Fibroblast of the conjunctiva (primary cell): ENCODE data around the gene PIK3CB.
"Not testable (repeated sequence)": the region's sequence is repeated elsewhere in the genome, so short reads cannot be mapped to it uniquely, and the experiment has no call there.

Experiments
- DNase-seq: peaks from one replicate; pipeline ENCODE4 v3.0.0-alpha.2; 2010; ENCODE audit warnings: low read depth

The PIK3CB gene

DNA sequence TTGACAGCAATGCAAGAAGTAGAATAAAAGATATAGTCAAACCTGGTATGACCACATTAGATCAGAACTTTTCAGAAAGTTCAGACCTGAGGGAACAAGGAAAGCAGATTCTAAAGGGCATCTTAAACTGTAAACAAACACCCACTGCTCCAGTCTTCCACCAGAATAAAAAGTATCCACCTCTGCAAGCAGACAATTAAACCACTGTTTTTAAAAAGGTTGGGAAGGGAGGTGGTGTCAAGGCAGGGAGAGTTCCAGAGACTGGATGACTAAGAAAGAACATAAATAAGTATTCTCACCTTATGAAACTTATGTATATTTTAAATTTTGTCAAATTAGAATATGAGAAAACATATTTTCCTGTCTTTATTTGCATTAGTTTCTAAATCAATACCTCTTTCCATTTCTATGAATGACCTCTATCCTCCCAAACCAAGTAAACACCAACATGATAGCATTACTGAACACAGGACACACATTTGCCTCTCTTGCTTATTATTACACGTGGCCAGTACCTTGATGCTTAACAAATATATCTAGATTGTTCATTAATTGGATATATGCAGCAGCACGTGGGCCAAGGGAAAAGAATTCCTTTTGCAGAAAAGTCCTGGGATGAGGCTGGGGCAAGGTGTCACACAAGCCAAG lies 31.6 kb downstream of the PIK3CB start:
- DNase-seq: no peak

DNA sequence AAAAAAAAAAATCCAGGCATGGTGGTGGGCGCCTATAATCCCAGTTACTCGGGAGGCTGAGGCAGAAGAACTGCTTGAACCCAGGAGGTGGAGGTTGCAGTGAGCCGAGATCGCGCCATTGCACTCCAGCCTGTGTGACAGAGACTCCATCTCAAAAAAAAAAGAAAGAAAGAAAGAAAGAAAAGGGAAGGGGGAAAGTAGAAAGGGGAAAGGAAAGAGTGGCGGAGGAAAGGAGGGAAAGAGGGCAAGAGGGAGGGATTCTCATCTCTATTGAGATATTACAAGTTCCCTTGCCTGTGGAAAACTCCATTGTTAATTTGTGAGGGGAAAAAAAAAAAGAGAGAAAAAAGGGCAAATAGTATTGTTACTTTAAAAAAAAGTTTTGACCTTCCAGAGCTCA lies 32.5 kb downstream of the PIK3CB start:
- not testable (repeated sequence) for DNase-seq

DNA sequence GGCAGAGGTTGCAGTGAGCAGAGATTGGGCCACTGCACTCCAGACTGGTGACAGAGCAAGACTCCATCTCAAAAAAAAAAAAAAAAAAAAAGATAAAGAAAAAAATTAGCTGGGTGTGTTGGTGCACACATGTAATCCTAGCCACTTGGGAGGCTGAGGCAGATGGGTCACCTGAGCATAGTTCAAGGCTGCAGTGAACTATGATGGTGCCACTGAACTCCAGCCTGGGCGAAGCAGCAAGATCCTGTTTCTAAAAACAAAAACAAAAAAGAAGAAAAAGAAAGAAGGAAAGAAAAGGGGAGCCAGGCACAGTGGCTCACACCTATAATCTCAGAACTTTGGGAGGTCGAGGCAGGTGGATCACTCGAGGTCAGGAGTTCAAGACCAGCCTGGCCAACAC lies 32.9 kb downstream of the PIK3CB start:
- no peak for DNase-seq

DNA sequence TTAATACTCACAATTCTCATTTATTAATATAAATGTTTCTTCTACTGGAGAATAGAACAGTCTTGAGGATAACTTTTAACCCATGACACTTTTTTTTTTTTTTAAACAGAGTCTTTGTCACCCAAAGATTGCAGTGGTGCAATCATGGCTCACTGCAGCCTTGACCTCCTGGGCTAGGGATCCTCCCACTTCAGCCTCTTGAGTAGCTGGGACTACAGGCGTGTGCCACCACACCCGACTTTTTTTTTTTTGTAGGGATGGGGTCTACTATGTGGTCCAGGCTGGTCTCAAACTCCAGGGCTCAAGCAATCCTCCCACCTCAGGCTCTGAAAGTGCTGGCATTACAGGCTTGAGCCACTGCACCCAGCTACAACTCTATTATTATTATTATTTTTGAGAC lies 34.5 kb downstream of the PIK3CB start:
- DNase-seq: no peak

- no peak for DNase-seq
Measured at GRCh38 chr3:138799822-138800221, 34.9 kb downstream of the PIK3CB start.

GRCh38 chr3:138797508-138798038 lies 37.2 kb downstream of the PIK3CB start:
- DNase-seq: no peak

DNA sequence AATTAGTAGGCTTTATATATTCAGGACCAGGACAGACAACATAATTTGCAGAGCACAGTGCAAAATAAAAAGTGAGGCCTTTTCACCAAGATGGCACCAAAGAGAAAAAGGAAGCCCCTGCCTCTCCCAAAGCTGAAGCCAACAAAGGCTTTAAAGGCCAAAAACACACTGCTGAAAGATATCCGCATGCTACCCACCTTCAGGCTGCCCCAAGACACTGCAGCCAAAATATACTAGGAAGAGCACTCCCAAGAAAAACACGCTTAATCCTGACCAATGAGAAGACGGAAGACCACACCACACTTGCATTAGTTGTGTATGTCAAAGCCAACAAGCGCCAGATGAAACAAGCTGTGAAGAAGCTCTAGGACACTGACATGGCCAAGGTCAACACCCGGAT lies 38.0 kb downstream of the PIK3CB start:
- DNase-seq: no peak

GRCh38 chr3:138786788-138787271 lies 47.9 kb downstream of the PIK3CB start:
- DNase-seq: no peak

DNA sequence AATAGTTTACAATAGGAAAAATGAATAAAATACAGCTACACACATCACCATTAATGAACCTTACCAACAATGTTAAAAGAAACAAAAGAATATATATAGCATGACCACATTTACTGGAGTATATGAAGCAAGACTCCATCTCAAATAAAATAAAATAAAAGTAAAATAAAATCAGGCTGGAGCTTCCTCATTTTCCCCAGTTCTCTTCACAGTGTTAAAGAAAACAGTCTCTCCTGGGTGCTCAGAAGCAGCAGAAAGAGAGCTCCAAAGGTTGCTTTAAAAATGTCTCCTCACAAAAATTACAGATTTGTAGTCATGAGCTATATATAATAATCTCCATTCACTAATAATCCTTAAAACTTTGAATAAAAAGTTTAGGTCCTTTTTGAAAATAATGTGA lies 48.8 kb downstream of the PIK3CB start:
- no peak for DNase-seq

DNA sequence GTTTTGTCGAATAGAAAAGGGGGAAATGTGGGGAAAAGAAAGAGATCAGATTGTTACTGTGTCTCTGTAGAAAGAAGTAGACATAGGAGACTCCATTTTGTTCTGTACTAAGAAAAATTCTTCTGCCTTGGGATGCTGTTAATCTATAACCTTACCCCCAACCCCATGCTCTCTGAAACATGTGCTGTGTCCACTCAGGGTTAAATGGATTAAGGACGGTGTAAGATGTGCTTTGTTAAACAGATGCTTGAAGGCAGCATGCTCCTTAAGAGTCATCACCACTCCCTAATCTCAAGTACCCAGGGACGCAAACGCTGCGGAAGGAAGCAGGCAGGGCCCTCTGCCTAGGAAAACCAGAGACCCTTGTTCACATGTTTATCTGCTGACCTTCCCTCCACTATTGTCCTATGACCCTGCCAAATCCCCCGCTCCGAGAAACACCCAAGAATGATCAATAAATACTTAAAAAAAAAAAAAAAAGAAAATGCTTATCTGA lies 49.3 kb downstream of the PIK3CB start:
- DNase-seq: not testable (repeated sequence)

GRCh38 chr3:138782755-138783154 lies 52.0 kb downstream of the PIK3CB start:
- no peak for DNase-seq

- DNase-seq: no peak
Measured at GRCh38 chr3:138781012-138781470, 53.7 kb downstream of the PIK3CB start.

- no peak for DNase-seq
Measured at GRCh38 chr3:138778643-138779042, 56.1 kb downstream of the PIK3CB start.

GRCh38 chr3:138776961-138777360 lies 57.8 kb downstream of the PIK3CB start:
- no peak for DNase-seq

- DNase-seq: no peak
Measured at GRCh38 chr3:138775254-138775595, 59.5 kb downstream of the PIK3CB start.

DNA sequence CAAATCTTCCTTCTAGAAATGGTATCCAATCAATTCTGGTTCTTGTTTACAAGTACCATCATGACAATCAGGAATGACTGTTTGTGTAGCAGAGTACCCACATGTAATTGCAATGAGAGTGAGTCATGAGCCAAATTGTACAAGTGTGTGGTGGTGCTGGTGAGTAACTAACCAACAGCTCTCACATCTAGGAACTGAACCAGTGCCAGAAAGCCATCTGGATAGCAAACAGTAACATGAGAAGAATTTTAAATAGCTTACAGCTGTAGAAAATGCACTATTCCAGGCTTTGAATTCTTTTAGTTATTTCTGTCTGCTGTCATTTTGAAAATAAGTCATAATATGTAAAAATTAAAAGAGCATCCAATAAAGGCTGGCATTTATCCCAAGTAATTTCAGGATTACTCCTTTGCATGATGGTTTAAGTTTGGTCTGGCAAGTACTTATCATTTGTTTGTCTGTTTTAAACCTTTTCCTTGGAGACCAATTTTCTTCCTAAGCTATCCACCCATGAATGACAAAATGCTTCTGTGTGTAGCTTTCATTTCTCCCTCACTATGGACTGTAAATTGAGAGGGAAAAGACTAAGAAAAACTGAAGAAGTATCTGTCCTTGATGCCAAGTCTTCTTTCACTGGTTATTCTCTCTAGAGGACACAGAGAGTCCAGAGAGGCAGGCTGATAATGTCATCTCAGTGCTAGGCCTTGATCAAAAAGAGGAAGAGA lies 60.0 kb downstream of the PIK3CB start:
- DNase-seq: peak; percentile 99

DNA sequence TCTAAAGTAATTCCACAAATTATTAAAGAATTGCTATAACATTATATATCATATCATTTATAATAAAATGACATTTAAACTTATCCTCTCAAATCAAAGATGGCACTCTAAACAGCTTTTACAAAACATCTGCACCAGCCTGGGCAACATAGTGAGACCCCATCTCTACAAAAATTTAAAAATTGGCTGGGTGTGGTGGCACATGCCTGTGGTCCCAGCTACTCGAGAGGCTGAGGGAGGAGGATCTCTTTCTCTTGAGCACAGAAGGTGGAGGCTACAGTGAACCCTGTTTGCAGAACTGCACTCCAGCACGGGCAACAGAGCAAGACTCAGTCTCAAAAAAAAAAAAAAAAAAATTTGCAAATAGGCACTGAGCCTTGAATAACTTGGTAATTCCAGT lies 63.1 kb downstream of the PIK3CB start:
- DNase-seq: no peak

- DNase-seq: no peak
Measured at GRCh38 chr3:138769616-138770015, 65.1 kb downstream of the PIK3CB start.

DNA sequence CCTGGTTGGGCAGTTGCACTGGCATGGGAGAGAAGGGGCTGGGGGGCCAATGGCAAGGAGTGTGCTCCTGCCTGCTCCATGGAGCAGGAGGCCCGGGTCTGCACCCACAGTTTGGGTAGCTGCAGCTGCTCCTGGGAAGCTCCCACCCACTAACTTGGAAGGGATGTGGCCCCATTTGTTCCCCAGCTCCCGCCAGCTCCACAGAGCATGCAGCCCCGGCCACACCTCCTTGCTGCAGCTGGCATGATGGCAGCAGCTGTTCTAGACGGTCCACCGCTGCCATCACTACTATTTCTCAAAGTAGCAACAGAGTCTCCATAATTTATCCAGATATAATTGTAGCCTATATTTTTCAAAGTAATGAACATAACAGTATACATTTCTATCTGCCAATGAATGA lies 65.8 kb downstream of the PIK3CB start:
- no peak for DNase-seq

DNA sequence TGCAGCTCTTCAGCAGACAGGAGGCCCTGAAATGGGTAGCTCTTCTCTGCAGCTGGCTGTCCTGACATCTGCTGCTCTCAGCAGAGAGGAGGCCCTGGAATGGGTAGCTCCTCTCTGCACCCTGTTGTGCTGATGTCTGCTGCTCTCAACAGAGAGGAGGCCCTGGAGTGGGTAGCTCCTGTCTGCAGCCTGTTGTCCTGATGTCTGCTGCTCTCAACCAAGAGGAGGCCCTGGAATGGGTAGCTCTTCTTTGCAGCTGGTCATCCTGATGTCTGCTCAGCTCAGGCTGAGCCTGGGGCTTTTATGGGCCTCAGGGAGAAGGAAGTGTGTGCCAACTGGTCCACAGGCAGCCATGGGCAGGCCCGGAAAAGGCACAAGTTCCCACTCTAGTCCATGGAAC lies 66.6 kb downstream of the PIK3CB start:
- no peak for DNase-seq

DNA sequence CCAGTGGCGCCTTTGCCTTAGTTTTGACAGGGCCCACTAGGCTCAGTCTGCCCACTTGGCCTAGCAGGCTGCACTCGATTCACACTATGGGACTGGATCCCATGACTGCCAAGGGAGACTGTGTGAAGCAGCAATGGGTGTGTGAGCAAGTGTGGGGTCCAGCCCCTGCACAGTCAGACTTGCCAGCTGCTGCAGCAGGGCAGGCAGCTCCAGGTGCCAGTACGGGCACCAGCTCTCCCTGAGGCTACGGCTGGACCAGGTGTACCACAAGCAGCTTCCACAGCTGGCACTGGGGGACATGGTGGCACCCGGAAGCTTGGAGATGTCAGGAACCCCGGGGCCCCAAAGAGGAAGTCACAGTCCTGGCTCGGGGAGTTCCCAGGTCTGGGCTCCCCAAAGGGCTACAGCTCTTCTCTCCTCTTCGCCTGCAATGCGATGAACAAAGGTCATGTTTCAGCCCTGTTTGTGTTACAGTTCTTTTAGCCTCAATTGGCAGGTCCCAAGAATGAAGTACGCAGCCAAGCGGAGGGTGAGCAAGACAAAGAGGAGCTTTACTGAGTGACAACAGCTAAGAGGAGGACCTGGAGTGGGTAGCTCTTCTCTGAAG lies 67.1 kb downstream of the PIK3CB start:
- no peak for DNase-seq

DNA sequence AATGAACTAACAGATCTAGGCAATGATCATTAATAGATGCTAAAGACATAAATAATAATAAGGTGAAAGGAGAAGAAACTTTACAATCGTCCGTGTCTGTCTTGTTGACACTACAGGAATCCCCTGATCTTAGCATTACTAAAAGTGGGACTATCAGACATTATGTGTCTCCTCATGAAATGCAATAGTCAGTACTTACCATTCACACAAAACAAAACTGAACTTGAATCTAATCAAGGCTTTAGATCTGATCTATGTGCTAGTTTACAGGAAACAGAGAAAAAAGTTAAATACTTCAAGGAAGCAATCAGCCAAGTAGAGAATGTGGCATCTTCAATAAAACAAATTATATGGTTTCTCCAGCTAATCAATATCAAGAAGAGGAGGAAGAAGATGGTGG lies 73.7 kb downstream of the PIK3CB start:
- no peak for DNase-seq

DNA sequence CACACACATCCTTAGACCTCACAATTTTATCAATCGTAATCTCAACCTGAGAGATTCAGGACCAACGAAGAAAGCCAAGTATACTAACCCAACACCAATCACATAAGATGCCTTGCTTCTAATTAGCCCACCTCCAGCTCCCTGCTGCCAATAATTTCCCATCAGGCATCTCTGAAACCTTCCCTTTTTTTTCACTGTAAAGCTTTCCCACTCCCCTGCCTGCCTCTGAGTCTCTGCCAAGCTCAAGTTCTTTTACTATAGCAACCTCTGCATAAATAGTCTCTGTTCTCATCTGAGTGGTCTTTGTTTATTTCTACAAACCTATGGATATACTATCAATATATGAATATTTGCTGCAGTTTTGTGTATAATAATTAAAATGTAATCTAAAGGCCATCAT lies 86.5 kb downstream of the PIK3CB start:
- DNase-seq: no peak
